HG02885 (cell line): ENCODE results near the gene ERN1.
"Not testable (repeated sequence)": the region's sequence is repeated elsewhere in the genome, so short reads cannot be mapped to it uniquely, and the experiment has no call there.

ENCODE experiments used
- ATAC-seq: cut with Tn5 transposase; IDR thresholded peaks from one replicate; pipeline ENCODE4 v1.9.1; 2021; ENCODE audit warnings: mild to moderate bottlenecking; ENCODE audit not compliant: unreplicated experiment, poor library complexity

The ERN1 gene

DNA sequence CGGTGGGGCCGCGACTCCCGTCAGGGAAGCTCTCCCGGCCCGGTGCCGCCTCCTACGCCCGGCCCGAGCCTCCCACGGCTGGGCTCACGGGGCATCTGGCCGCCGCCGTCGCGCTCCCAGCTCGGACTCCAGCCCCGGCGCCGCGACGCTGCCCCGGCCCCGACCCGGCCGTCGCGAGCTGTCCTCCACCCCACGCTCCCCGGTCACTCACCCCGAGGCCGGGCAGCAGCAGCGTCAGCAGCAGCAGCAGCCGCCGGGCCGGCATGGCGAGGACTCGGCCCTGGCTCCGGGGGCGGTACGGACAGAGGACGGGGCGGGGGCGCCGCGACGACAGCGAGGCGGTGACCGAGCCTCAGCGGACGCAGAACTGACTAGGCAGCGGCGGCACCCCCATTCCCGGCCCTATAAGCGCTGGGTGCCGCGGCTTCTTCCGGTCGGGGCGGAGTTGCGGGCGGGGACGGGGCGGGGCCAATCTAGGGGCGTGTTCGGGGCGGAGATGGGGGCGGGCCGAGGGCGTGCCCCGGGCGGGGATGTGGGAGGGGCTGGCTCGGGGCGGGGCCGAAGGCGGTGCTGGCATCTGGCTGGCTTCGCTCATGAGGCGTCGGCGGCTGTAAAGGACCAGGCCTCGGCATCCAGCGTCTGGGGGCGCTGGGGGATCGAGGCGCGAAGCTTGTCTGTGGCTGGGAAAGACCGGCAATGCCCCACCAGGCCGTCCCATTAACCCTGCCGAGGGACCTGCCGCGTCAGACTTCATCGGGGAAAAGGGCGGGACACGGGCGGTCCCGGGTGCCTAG, at the start of gene ERN1:
TSS of gene ERN1 (minus strand) at position 380 of the 794 bp plus-strand sequence. CDS start at position 265, 115 bp downstream.
- peak; percentile 88 for ATAC-seq

DNA sequence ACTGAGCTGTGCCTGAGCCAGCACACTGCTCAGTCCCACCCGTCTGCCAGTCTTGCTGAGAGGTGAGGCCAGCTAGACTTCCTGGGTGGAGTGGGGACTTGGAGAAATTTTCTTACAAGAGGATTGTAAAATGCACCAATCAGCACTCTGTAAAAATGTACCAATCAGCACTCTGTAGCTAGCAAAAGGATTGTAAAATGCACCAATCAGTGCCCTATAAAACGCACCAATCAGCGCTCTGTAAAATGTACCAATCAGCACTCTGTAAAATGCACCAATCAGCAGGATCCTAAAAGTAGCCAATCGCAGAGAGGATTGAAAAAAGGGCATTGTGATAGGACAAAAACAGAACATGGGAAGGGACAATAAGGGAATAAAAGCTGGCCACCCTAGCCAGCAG, 49.1 kb upstream of the ERN1 start:
- ATAC-seq, result not testable (repeated sequence)

DNA sequence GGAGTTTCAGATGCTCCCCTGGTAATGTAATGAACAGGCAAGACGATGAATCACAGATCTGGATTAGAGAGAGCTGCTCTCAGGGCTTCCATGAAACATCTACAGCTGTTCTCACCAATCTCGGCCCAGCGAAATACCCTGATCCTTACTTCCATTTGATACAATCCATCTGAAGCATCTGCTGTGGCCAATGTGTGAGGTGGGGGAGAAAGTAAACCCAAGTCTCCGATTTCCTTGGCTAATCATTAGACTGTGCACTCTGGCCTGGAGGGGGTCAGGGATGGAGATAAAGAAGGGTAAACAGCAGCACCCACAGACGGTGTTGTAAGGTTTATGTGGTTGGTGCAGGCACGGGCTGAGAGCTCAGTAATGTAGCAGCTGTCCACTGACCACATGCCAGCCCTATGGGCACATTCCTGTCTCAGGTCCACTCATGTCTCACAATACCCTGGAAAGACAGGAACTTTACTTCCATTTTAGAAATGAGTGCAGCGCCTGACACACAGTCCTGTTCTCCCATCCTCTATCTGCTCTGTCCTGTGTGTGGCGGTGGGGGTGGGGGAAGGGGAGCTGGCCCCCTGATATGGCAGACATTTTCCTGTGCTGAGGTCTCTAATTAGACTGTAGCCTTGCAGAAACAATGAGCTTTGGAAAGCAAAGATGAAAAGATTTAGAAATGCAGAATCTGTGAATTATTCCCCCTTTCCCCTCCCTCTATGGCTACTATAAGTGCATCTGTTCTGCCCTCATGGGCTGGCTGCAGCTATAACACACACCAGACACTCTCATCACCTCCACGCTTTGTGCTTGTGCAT, 48.3 kb upstream of the ERN1 start:
- no peak for ATAC-seq

DNA sequence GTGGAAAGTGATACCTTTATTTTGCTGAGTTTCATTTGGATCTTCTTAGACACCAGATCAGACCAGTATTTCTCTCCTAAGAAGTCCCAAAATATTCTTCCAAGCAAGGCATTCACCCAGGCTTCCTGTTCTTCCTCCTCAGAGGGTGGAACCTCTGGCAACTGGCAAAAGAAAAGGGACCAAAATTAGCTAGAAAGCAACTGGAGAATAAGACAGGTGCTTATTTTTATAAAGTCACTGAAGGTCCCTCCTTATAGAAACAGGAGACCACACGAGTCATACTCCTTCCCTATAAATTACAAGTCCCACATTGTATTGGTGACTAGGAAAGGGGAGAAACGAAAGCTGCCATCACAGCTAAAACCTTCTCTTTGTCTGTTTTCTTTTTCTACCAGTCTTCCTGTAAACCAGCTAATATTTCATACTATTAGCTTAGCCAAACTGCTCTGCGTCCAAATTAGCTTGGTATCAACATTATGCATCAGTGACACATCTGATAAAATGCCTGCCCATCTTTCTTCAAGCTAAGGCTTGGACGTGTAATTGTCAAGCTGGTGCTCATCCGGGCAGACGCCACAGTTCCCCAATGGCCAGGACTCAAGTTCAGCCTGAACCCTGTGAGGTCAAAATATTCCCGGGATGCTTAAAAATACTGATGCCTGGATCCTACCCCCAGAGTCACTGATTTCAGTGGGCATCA, 47.5 kb upstream of the ERN1 start:
- ATAC-seq, result no peak

DNA sequence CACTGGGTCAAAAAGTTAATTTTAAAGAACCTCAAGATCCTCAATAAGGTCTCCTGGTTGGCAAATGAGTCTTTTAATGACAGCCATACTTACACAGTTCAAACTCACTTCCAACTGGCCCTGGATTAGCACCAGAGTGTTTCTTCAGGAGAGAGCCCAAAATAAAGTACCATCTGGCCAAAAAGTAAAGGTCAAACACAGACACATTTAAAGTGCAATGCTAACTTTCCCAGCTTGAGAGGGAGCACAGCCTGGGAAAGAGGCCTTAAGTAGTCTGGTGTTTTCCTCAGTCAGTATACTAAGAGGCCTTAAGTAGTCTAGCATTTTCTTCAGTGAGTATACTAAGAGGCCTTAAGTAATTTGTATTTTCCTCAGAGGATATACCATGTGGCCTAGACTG, 46.6 kb upstream of the ERN1 start:
- ATAC-seq, result no peak

DNA sequence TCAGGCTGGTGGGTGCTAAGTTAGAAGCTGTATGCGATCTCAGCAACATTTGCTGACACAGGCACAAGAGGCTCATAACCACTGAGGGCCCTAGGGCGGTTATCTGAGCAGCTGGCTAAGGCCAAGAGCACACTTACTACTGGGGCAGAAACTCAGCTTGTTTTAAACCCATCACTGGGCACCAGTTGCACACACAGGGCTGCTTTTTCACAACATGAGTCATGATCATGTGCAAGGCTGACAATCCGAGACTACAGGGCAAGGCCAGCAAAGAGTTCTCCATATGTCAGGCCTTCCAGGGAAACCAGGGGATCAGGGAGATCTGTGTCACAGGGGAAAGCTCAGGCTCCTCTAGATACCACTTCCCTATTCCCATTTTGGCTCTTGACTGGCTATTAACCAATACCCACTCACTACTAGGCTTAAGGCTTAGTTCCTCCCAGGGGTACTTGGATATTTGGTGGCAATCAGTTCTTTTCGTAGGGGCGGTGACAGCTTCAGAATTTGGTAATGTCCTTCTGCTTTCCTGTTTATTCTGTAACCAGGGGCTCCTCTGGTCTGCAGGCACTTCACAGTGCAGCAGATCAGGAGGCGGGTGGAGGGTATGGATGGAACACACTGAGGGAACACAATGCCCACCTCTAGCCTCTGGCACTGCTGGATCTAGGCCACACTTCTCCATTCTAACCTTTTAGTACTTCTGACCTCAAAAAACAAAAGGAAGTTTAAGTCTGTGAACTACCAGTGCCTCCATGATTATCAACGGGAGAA, 44.9 kb upstream of the ERN1 start:
- ATAC-seq, result no peak

DNA sequence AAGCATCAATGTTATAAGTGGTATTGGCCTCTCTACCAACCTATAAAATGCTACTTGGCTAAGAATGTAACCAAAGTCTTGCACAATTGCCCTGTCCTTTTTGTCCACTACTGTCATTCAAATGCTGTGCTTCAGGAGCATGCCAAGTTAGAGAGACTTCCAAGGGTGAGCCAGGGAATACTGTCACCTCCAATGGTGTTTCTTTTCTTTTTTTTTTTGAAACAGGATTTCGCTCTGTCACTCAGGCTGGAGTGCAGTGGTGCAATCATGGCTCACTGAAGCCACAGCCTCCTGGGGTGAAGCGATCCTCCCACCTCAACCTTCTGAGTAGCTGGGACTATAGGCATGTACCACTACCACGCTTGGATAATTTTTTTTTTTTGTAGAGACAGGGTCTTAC, 43.7 kb upstream of the ERN1 start:
- no peak for ATAC-seq

DNA sequence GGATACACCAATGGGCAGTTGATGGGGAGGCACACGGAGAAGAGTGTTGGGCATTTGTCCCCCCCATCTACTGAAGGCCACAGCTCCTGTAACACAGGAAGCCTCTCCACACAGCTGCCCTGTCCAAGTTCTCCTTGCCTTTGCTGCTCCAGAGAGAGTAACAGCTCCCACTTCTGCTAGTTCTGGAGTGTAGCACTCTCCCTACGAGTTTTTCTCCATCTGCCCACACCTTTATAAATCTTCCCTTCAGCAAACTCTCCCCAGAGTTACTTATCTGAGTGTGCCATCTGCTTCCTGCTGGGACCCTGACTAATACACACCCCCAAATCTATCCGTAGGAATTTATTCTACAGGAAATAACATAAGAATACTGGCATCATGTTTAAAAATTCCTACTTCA, 42.6 kb upstream of the ERN1 start:
- no peak for ATAC-seq

DNA sequence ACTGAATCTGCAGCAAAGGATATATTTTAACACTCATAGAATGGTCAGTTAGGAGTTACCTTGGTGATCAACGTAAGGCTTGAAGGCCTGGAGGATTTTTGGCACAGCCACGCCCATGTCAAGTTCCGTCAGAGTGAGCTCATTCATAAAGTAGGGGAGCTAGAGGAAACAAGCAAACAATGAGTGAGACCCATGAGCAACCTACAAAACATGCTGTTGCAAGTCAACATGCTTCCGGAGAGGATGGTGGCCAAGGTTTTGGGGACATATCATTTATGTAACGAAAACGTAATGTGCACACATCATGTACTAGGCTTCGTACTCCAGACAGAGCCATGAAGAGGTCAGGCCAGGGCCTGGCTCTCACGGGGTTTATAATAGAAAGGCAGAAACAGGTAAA, 41.1 kb upstream of the ERN1 start:
- no peak for ATAC-seq

DNA sequence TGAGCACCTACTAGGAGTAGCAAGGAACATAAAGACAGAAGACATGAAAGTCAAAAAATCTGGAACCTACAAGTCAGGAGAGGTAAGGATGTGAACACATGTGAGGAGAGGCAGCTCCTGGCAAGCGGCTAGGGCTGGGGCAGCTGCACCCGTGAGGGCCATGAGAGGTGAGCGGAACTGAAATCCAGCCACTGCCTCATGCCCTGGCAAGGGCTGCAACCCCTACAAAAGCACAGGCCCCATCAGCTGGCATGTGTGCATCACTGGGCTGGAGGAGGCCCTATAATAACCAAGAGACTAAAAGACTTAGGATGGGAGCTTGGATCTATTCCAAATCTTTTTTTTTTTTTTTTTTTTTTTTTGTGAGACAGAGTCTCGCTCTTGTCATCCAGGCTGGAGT, 40.3 kb upstream of the ERN1 start:
- no peak for ATAC-seq

DNA sequence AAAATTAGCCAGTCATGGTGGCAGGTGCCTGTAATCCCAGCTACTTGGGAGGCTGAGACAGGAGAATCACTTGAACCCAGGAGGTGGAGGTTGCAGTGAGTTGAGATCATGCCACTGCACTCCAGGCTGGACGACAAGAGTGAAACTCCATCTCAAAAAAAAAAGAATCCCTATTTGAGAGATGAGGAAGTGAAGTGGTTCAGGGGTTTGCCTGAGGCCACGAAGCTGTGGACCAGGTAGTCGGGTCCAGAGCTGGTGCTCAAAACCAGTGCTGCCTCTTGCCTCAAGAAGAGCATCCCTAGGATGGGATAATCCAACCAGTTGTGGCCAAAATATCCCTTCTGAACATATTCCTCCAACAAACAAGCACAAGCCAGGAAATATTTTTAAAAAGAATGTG, 37.7 kb upstream of the ERN1 start:
- not testable (repeated sequence) for ATAC-seq

DNA sequence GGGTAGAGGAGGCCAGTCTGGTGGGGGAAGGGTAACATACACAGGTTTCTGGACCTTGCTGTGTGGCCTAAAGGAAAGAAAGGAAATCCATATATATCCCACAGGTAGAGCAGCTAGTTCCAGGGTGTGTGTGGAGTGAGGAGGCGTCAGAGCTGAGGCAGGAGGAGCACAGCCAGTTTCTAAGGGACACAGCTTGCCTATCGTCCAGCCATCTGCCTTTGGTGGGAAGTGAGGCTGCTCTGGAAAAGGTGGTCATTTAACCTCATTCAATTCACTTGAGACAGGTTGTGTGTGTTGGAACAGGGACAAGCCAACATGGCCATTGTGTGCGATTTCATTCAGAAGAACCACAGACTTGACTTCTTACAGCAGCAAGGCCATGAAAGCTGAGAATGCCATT, 36.9 kb upstream of the ERN1 start:
- no peak for ATAC-seq

DNA sequence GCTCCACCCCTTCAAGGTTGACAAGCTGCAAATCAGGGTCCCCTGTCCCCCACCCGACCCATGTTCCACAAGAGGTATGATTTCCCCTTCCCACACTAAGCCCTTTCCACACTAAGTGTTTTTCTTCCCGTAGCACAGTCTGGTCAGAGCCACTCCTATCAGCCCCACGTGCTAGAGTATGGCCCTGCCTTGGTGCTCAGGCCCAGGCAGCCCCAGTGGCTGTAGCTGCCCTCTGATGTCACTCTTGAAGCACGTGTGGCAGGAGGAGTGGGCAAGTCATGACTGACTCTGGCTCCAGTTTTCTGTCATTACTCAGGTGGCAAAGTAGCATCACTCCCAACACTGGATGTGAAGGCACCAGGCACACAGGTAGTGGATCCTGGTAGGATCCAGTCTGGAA, 35.4 kb upstream of the ERN1 start:
- ATAC-seq, result no peak

DNA sequence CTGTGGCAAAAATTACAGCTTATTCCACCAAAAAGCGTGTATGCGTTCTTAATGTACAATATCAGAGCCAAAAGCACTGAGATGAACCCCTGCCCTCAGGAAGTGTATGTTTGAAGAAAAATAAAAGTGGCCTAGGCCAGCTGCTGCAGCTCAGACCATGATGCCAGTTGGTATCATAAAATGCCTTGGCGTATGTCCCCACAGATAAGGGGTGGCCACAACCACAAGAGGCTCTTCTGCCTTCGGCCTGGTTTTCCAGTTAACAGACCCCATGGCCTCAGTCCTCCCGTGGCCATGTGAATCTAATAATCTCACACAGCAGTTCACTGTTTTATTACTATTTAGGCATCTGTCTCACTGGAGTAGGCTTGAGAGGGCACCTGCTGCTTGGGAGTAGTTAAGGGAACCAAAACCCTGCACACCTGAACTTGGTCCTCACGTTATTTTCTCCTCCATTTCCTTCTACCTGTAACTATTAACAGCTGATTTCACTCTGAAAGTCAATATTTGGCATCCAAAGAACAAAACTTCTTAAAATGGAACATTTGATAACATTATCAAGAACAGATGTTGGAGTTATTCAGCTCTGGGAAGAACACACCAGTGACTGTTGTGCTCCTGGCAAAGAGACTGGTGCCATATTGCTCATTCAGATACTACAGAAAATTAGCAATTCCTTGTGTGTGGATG, 34.8 kb upstream of the ERN1 start:
- ATAC-seq, result no peak

DNA sequence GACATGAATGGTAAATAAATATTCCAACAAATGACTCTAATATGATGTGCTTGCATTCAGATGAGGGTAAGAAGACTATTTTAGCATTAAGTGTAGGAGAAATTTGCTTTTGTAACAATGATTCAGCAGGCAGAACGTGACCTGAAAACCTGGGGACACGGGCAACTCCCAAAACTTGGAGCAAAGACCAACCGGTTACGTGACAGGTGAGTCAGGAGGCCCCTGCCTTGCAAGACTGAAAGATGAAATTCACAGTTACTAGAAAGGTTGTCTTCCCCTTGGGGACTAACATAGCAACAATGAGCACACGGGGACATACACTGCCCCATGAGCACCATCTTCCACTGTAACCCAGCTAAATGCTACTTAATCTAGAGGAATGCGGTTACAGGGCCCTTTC, 33.5 kb upstream of the ERN1 start:
- no peak for ATAC-seq

DNA sequence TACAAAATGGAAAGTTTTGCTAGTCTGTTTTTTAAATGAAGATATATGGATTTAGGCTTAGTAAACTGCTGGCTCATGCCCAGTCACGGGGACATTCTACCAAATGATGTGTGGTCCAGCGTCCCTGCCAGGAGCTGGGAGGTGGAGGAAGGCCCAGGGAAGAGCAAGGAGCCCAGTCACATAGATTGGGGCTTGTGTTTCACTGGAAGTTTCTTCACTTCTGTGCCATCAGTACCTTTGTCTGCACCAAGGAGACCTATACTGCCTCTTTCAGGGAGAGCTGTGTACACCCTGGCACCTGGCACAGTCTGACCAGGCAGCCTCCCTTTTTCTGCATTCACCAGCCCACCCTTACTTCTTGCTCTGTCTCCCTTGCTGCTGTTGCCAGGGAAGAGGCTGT, 32.6 kb upstream of the ERN1 start:
- no peak for ATAC-seq

DNA sequence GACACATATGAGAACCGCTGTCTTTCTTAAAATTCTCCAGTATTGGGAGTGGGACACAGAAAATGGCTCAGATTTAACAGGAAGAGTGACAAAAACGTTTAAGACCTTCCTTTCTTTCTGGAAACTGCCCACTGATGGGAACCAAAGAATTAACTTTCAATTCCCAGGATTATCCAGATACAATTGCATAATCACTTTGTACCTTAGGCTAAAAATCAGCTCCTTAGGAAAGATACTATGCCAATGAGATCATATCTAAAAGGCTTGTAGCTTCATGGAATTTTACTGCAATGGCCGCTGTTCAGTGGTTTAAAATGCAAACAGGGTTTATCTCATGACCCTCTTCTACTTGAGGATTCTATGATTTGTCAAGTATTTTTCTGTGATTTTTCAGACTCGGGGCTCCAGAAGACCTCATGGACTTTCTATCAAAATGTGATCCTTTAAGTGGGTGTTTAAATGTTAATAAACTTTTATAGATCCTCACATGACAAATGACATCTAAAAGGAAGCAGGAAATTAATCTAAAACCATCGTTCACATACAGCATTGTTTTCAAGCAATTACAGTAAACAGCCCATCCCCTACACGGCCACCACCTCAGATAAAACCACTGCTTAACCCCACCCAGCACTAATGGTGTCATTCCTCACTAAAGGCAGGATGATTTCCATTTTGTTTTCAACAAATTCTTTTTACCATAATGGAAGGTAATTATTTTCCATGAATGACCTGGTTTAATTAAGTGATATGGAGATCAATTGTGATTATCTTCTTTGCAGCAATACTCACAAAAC, 31.6 kb upstream of the ERN1 start:
- ATAC-seq, result no peak

DNA sequence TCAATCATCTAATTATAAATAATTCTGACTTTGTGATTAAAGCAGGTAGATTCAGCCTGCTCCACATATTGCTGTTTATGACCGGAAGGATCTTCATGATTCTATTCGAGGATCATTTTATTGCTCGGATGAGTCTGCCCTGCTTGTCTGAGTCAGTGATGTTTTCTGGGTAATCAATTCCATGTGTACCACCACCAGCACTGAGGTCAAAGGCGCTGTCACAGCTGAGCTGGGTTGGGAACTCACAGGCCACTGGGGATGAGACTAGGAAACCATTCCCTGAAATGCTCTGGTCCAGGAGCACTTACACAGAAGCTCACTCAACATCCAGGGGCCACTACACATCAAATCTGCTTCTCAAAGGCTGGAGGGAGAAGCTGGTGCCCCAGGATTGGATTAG, 30.4 kb upstream of the ERN1 start:
- ATAC-seq, result no peak
